Measurements from ENCODE around the gene NHS. TPM values are rescaled to one million over a fixed set of nuclear protein-coding genes. Genes with fewer than 3 reads are reported as not detected.

The NHS gene
- total RNA-seq, 1 donor = 10.5 TPM

DNA sequence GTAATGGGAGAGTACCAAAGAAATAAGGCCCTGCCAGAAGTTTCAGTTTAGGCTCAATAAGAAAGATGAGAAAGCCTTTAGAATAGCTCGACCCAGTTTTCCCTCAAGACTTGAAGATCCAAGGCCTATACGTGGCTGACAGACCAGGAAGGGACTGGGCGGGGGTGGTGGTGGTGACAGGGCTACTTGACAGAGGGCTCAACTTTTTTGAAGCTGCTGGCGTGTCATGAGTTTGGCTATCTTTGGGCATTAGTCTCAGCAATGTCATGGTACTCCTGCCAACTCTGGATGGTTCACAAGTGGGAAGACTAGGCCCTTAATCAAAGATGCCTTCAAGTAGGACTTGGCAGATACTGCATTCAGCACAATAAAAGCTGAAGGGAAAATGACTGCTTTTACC is 262.2 kb downstream of the NHS start:
- DNase-seq (ENCODE audit: insufficient read length, low spot score, missing footprints) = no peak
- Histone ChIP-seq H2AFZ (ENCODE audit: low read length) (no peak overlapping the region), H4K20me1 (ENCODE audit: insufficient read depth, low read length) (peaks cover 10% of the 10 kb centered on the region), H3K4me2 (ENCODE audit: insufficient read depth, low read length) (no peak overlapping the region), H3K4me3 (ENCODE audit: insufficient read depth, low read length) (no peak overlapping the region), H3K4me1 (ENCODE audit: insufficient read depth, low read length) (peaks cover 5% of the 10 kb centered on the region), H3K27ac (ENCODE audit: low read depth, low read length) (no peak overlapping the region), H3K9me3 (ENCODE audit: low read depth, low read length) (no peaks in the 10 kb centered on the region), H3K79me2 (ENCODE audit: insufficient read depth, low read length) (peaks cover 4% of the 10 kb centered on the region), H3K36me3 (ENCODE audit: insufficient read depth, low read length) (no peaks in the 10 kb centered on the region), H3K27me3 (ENCODE audit: insufficient read depth, low read length) (no peaks in the 10 kb centered on the region)
- TF ChIP-seq, protein P1, sequence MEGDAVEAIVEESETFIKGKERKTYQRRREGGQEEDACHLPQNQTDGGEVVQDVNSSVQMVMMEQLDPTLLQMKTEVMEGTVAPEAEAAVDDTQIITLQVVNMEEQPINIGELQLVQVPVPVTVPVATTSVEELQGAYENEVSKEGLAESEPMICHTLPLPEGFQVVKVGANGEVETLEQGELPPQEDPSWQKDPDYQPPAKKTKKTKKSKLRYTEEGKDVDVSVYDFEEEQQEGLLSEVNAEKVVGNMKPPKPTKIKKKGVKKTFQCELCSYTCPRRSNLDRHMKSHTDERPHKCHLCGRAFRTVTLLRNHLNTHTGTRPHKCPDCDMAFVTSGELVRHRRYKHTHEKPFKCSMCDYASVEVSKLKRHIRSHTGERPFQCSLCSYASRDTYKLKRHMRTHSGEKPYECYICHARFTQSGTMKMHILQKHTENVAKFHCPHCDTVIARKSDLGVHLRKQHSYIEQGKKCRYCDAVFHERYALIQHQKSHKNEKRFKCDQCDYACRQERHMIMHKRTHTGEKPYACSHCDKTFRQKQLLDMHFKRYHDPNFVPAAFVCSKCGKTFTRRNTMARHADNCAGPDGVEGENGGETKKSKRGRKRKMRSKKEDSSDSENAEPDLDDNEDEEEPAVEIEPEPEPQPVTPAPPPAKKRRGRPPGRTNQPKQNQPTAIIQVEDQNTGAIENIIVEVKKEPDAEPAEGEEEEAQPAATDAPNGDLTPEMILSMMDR (IDR thresholded peaks at IDR 0.05; ENCODE audit: extremely low read depth, low read depth, low read length) = no peak

DNA sequence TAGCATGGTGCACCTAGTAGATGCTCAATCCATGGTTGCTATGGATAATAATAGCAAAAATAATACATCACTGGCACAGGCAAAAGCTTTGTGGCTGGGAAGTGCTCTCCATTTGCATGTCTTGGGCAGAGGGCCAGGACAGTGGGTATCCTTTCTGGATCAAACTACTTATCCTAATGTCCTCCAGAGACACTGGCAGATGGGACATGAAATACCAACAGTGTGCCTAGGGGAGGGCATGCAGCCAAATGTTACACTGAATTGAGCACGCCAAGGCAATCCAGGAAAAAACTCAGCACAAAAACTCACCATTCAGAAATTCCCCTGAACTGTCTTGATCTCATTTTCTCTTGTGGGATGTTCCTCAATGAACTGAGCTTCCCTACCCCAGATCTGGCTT is 263.7 kb downstream of the NHS start:
- Histone ChIP-seq H3K36me3 (ENCODE audit: insufficient read depth, low read length) (no peaks in the 10 kb centered on the region), H3K27me3 (ENCODE audit: insufficient read depth, low read length) (no peaks in the 10 kb centered on the region), H3K4me2 (ENCODE audit: insufficient read depth, low read length) (no peak overlapping the region), H3K4me3 (ENCODE audit: insufficient read depth, low read length) (no peak overlapping the region), H3K27ac (ENCODE audit: low read depth, low read length) (no peak overlapping the region), H3K4me1 (ENCODE audit: insufficient read depth, low read length) (no peaks in the 10 kb centered on the region), H3K79me2 (ENCODE audit: insufficient read depth, low read length) (peaks cover 4% of the 10 kb centered on the region), H2AFZ (ENCODE audit: low read length) (no peak overlapping the region), H4K20me1 (ENCODE audit: insufficient read depth, low read length) (peaks cover 10% of the 10 kb centered on the region), H3K9me3 (ENCODE audit: low read depth, low read length) (no peaks in the 10 kb centered on the region)
- TF ChIP-seq, protein P1 (IDR thresholded peaks at IDR 0.05; ENCODE audit: extremely low read depth, low read depth, low read length) = no peak
- no peak for DNase-seq (ENCODE audit: insufficient read length, low spot score, missing footprints)

DNA sequence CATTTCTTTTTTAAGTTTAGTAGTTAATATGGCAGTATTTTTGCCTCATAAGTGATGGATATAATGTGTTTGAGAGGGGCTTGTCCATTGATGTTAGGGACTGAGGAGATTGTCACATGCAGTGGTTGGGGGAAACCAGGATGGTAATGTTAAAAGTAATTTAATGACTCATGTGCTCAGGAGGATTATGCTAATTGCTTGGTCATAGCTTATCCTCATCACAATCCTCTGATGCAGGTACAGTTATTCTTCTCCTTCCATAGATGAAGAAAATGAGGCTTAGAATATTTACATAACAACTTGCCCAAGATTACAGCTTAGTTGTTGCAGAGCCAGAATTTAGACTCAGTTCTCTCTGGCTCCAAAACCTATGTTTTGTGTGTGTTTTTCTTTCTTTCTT is 267.9 kb downstream of the NHS start:
- H3K4me3 ChIP-seq (ENCODE audit: insufficient read depth, low read length) = no peak overlapping the region
- no peaks in the 10 kb centered on the region for H3K79me2 ChIP-seq (ENCODE audit: insufficient read depth, low read length)
- DNase-seq (ENCODE audit: insufficient read length, low spot score, missing footprints) = no peak
- H3K4me1 ChIP-seq (ENCODE audit: insufficient read depth, low read length) = no peaks in the 10 kb centered on the region
- H3K9me3 ChIP-seq (ENCODE audit: low read depth, low read length) = no peaks in the 10 kb centered on the region
- TF ChIP-seq, protein P1 (IDR thresholded peaks at IDR 0.05; ENCODE audit: extremely low read depth, low read depth, low read length) = no peak
- H3K4me2 ChIP-seq (ENCODE audit: insufficient read depth, low read length) = no peak overlapping the region
- H3K27me3 ChIP-seq (ENCODE audit: insufficient read depth, low read length) = no peaks in the 10 kb centered on the region
- H3K27ac ChIP-seq (ENCODE audit: low read depth, low read length) = no peak overlapping the region
- no peaks in the 10 kb centered on the region for H3K36me3 ChIP-seq (ENCODE audit: insufficient read depth, low read length)
- peaks cover 11% of the 10 kb centered on the region for H4K20me1 ChIP-seq (ENCODE audit: insufficient read depth, low read length)
- no peak overlapping the region for H2AFZ ChIP-seq (ENCODE audit: low read length)

DNA sequence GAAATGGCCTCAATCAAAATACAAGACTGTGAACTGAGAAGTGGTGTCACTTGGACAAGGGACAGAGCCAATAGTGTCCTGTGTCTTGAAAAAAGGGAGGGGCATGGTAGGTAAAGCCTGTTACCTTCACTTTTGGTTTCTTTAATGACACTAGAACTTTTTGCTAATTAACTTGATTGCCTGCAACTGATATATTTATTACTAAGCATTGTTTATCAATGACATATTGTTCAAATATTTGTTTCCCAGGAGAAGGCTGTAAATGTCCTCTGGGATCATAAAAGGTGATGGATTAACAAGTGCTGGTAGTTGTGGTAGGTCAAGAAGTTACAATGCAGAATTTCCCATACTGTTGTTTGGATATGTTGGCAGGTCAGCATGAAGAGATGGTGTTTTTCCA is 268.5 kb downstream of the NHS start:
- Histone ChIP-seq H3K79me2 (ENCODE audit: insufficient read depth, low read length) (no peaks in the 10 kb centered on the region), H3K27me3 (ENCODE audit: insufficient read depth, low read length) (no peaks in the 10 kb centered on the region), H2AFZ (ENCODE audit: low read length) (no peak overlapping the region), H3K4me1 (ENCODE audit: insufficient read depth, low read length) (no peaks in the 10 kb centered on the region), H4K20me1 (ENCODE audit: insufficient read depth, low read length) (peaks cover 11% of the 10 kb centered on the region), H3K27ac (ENCODE audit: low read depth, low read length) (no peak overlapping the region), H3K4me3 (ENCODE audit: insufficient read depth, low read length) (no peak overlapping the region), H3K9me3 (ENCODE audit: low read depth, low read length) (no peaks in the 10 kb centered on the region), H3K4me2 (ENCODE audit: insufficient read depth, low read length) (no peak overlapping the region), H3K36me3 (ENCODE audit: insufficient read depth, low read length) (no peaks in the 10 kb centered on the region)
- no peak for DNase-seq (ENCODE audit: insufficient read length, low spot score, missing footprints)
- TF ChIP-seq, protein P1 (IDR thresholded peaks at IDR 0.05; ENCODE audit: extremely low read depth, low read depth, low read length) = no peak

All from osteoblast (primary cell).